CD1c-positive myeloid dendritic cell (primary cell): ENCODE results near the gene PEX6.
A peak's percentile ranks its signal among the peaks of the same experiment; 100 is the strongest.
"Not testable (repeated sequence)": the region's sequence is repeated elsewhere in the genome, so short reads cannot be mapped to it uniquely, and the experiment has no call there.

Experiments
- DNase-seq: peaks from one replicate; pipeline ENCODE4 v3.0.0-alpha.2; 2016; ENCODE audit errors: extremely low spot score

The PEX6 gene

GRCh38 chr6:42967228-42967627, 11.8 kb downstream of the PEX6 start:
- no peak for DNase-seq

- peak; percentile 68 for DNase-seq
These were observed 12.4 kb downstream of the PEX6 start for GRCh38 chr6:42966571-42966970.

DNA sequence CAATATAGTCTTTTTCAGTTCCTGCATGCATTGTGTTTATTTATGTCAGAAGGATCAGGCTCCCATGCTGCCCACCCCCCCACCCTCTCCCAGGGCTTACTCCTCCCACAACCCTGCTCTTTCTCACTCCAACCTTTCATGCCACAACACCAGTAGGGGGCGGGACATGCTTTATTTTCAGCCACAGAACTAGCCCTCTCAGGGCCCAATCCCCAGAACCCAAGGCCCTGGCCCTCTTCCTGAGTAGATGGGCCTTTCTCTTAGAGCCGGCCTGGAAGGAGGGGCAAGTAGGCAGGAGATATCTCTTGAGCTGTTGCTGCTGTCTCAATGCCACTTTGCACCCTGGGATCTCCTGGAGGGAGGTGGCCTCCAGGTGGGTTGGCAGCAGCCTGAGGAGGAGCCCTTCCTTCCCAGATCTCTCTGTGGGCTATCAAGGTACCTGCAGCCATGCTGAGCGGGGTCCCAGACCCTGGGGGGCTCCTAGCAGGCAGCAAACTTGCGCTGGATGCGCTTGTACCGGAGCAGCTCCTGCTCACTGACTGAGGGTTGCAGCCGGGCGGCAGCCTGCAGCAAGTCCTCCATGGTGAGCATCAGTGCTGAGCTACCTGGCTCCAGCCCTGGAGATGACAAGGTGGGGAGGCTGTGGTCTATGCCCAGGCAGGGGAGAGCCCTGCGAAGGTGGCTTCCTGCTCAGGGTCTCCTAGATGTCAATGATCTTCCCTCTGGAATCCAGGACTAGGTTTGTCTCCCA, 15.0 kb downstream of the PEX6 start:
- peak; percentile 43 for DNase-seq

- DNase-seq, result no peak
These were observed 15.7 kb downstream of the PEX6 start for GRCh38 chr6:42963179-42963854.

GRCh38 chr6:42962502-42963178, 16.3 kb downstream of the PEX6 start:
- no peak for DNase-seq

DNA sequence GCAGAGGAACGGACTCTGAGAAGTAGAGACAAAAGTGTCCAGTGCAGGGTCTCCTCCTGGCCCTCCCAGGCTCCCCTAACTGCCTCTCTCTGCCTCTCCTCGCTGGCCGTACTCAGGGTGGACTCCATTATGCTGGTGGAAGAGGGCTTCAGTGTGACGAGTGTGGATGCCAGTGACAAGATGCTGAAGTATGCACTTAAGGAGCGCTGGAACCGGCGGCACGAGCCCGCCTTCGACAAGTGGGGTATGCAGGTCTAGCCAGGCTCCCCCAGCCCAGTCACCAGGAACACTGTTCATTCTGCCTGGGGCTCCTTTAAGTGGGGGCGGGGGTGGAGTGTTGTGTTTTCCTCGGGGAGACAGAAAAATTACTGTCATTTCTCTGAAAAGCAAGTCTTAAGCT, 16.9 kb downstream of the PEX6 start:
- no peak for DNase-seq

DNA sequence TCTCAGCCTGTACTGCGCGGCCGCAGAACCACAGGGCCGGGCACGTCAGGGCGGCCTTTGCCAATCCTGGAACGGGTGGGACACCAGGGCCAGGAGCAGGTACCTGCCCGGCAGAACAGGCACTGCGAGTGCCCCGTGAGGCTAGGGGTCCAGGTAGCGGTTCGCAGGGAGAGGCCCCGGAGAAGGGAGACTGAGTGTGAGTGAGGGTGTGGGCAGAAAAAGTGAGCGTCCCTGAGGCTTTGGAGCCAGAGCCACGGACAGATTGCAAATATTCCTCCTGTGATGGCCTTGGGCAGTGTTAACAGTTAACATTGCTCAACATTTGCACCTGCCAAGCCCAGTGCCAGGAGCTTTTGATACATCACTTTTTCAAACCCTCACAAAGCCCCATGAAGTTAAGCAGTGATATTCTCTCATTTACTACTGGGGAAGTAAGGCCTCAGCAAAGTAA, 17.9 kb downstream of the PEX6 start:
- no peak for DNase-seq

DNA sequence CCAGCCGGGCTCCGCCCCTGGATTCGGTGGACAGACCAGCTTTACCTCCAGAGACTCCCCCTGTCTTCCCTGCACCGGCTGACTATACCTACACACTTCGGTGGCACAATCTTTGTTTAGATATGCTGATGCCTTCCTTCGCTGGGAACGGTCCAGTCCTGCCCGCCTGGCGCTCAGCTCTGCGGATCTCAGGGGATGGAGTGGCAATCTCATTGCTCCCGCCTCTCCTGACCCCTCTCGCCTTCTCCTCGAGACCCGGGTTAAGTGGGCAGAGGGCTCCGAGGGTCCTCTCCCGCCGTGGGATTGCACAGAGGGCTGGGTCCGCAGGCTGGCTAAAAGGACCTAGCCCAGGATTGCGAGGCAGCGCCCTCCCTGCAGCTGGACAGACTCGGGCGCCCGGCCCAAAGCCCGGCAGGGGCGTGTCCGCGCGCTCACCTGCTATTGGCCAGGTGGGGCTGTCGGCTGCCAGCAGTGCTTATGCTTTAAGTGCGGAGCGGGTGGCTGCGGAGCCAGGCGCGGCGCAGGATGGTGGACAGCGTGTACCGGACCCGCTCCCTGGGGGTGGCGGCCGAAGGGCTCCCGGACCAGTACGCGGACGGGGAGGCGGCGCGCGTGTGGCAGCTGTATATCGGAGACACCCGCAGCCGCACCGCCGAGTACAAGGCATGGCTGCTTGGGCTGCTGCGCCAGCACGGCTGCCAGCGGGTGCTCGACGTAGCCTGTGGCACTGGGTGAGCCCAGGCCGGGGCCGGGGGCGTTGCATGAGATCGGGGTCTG, 18.6 kb downstream of the PEX6 start, which contains the start of gene GNMT:
Gene GNMT (plus strand): TSS at position 512 of the 777 bp plus-strand sequence. CDS start 14 bp downstream, at position 526.
- peak; percentile 11 for DNase-seq

DNA sequence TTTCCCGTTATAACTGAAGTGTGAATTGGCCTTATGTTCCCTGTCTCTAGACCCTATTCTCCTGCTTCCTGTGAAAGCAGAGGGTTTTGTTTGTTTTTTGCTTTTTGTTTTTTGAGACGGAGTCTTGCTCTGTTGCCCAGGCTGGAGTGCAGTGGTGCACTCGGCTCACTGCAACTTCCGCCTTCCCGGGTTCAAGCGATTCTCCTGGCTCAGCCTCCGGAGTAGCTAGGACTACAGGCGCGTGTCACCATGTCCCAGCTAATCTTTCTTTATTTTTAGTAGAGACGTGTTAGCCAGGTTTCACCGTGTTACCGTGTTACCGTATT, 19.1 kb downstream of the PEX6 start:
- no peak for DNase-seq

DNA sequence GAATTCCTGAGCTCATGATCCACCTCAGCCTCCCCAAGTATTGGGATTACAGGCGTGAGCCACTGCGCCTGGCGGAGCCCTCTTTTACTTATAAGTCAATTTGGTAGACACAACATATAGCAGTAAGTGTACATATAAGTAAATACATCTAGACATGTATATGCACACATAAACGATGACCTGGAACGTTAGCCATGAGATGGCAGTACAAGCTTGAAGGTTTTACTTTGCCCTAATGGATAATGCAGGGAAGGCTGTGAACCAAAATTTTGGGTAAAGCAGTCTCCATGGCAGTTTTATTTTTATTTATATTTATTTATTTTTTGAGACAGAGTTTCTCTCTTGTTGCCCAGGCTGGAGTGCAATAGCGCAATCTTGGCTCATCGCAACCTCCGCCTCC, 20.9 kb downstream of the PEX6 start:
- DNase-seq, result no peak

GRCh38 chr6:42954405-42954804, 24.6 kb downstream of the PEX6 start:
- DNase-seq, result not testable (repeated sequence)

- DNase-seq, result no peak
These were observed 26.6 kb downstream of the PEX6 start for GRCh38 chr6:42952389-42952788.

DNA sequence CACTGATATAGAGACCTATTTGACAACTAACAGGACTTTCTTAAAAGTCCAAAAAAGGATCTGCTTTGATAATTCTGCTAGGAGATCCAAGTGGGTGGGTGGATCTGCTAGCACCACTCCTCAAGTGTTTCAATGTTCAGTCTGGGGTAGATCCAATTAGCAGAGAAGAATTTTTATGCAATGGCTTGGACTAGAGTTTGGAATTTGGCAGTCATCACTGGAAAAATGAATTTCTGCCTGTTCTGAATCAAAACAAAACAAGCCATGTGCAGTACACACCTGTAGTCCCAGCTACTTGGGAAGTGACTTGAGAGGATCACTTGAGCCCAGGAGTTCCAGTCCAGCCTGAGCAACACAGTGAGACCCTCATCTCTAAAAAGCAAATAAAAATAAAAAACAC, 31.0 kb downstream of the PEX6 start:
- DNase-seq, result no peak

- DNase-seq, result no peak
These were observed 36.5 kb downstream of the PEX6 start for GRCh38 chr6:42942444-42942843.

DNA sequence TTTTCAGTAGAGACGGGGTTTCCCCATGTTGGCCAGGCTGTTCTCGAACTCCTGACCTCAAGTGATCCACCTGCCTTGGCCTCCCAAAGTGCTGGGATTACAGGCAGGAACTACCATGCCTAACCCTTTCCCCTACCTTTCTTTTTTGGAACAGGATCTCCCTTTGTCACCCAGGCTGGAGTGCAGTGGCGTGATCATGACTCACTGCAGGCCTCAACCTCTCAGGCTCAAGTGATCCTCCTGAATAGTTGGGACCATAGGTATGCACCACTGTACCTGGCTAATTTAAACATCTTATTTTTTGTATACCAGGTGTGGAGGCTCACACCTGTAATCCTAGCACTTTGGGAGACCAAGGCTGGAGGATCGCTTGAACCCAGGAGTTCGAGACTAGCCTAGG, 37.6 kb downstream of the PEX6 start:
- not testable (repeated sequence) for DNase-seq

DNA sequence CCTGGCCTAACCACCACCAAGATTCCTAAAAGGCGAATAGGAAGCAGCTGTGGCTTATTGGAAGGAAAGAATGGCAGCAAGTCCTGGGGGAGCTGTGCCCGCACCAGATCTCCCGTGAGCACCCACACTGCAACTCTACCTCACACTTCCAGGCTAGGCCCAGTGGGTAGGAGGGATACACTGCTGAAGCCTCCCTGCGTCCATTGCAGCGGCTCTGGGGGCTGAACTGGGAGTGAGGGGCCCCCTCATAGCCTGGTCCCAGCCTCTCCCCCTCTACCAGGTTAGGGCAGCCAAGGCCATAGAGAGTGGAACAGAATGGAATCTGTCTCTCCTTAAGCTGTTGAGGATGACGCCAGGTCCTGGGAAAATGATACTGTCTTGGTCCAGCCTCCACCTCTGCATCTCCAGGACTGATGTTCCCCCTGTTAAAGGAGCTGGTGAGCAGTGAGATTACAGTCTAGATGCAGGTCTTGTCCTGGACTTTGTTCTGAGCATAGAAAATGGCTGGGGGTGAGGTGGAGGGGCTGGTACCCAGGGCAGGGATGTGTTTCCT, 38.4 kb downstream of the PEX6 start:
- no peak for DNase-seq

DNA sequence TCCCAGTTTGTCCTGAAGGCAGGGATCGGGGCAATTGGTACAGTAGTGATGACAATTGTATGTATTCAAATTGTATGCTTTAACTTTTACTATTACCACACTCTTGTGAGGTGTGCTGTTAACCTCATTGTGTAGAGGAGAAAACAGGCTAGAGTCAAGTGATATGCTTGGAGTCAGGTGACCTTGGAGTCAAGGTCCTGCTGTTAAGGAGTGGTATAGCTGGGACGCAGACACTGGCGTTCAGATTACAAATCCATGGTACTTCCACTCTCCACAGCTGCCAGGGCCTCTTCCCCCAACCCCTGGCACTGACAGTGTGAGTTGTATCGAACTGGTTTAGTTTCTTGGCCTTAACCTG, 39.2 kb downstream of the PEX6 start:
- DNase-seq, result no peak

- no peak for DNase-seq
These were observed 39.8 kb downstream of the PEX6 start for GRCh38 chr6:42938987-42939809.

DNA sequence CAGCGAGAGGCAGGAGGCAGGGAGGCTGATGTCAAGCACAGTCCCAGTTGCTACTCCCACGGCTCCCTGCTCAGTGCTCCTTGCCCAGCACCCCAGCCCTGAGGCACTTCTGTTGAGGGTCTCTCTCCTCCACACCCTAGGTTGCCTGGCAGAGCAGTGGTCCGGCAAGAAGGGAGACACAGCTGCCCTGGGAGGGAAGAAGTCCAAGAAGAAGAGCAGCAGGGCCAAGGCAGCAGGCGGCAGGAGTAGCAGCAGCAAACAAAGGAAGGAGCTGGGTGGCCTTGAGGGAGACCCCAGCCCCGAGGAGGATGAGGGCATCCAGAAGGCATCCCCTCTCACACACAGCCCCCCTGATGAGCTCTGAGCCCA, 40.6 kb downstream of the PEX6 start:
- DNase-seq, result no peak

GRCh38 chr6:42937548-42938427, 41.2 kb downstream of the PEX6 start:
- DNase-seq, result no peak
